ENCODE measurements around the gene PARP6.
A peak's percentile ranks its signal among the peaks of the same experiment; 100 is the strongest.

PARP6 gene

DNA sequence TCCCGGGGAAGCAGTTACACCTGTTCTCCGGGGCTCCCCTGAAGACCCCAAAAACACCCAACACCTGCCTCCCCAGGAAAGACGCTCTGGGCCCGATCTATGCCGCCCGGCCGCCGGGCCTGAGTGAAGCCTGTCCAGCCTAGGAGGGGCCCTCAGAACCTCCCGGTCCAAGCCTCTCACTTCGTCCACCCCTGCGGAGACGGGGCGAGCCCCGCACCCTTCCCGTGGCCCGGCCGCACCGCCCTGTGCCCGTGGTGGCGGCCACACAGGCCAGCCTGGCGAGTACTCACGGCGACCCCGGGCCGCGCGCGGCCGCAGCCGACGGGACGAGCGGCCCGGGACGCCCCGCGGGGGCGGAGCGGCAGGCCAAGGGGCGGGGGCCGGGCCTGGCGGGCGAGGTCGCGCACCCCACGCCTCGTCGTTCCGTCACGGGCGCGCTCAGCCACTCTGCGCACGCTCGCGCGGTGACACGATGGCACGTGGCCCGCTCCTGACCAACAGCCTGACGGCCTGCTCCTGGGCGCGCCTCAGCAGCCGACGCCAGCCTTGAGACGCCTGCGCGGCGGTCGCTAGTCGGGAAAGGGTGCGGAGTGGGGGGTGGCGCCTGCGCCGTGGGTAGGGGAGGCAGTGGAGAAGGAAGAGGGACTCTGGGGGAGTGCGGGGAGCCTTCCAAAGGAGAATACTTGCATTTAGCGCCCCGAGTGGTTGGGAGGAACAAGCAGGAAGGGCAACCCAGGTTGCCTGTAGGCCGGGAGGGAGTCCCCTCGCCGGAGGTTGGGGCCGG lies at the start of gene PARP6:
PARP6 (minus strand) TSS at position 342 of the 784 bp plus-strand sequence. CDS start 5,077 bp downstream, outside the sequence.
- Histone ChIP-seq H3K27ac (ENCODE audit: low read depth, low read length) (peak within 1 kb of the TSS; percentile 84), H3K9ac (ENCODE audit: low read length) (peak within 1 kb of the TSS; percentile 83), H3K27me3 (ENCODE audit: control insufficient read depth, insufficient read depth, low read length) (no peaks in the 10 kb centered on the region), H3K4me1 (ENCODE audit: control insufficient read depth, insufficient read depth, low read length) (peaks cover 10% of the 10 kb centered on the region), H3K4me3 (ENCODE audit: low read length) (peak within 1 kb of the TSS; percentile 89), H3K36me3 (ENCODE audit: control insufficient read depth, insufficient read depth, low read length) (no peaks in the 10 kb centered on the region)

DNA sequence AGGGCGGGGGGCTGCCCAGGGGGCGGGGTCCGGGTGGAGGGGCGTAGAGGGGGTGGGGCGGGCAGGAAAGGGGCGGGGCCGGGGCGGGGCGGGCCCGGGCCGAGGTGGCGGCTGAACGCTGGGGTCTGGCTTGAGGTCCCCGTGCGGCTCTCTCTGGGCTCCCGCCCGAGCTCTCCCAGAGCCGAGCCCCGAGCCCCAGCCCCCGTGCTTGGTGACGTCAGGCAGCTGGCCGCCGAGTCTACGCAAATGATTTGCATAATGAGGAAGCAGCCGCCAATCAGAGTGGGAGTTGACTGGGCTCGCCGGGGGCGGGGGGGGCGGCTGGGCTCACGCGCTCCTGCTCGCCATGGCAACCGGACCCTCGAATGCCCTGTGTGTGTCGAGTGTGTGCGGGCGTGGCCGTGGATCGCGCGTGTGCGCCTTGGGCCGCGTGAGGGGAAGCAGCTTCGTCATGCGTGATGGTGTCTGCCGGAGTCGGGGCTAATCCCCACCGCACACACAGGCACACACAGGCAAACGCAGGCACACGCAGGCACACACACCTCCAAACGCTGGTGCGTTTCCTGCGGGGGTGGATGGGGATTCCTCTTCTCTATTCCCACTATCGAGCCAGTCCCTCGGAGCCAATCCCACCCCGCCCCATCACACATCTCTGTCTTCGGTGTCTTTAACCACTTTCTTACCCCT lies 47.8 kb upstream of the PARP6 start, which contains the start of gene CELF6:
CELF6 (minus strand) TSS at position 173 of the 687 bp plus-strand sequence. CDS start 283 bp downstream, outside the sequence.
- Histone ChIP-seq H3K4me1 (ENCODE audit: control insufficient read depth, insufficient read depth, low read length) (no peaks in the 10 kb centered on the region), H3K27me3 (ENCODE audit: control insufficient read depth, insufficient read depth, low read length) (no peaks in the 10 kb centered on the region), H3K27ac (ENCODE audit: low read depth, low read length) (no peak within 1 kb of the TSS), H3K9ac (ENCODE audit: low read length) (no peak within 1 kb of the TSS), H3K4me3 (ENCODE audit: low read length) (peak within 1 kb of the TSS; percentile 57), H3K36me3 (ENCODE audit: control insufficient read depth, insufficient read depth, low read length) (no peaks in the 10 kb centered on the region)

DNA sequence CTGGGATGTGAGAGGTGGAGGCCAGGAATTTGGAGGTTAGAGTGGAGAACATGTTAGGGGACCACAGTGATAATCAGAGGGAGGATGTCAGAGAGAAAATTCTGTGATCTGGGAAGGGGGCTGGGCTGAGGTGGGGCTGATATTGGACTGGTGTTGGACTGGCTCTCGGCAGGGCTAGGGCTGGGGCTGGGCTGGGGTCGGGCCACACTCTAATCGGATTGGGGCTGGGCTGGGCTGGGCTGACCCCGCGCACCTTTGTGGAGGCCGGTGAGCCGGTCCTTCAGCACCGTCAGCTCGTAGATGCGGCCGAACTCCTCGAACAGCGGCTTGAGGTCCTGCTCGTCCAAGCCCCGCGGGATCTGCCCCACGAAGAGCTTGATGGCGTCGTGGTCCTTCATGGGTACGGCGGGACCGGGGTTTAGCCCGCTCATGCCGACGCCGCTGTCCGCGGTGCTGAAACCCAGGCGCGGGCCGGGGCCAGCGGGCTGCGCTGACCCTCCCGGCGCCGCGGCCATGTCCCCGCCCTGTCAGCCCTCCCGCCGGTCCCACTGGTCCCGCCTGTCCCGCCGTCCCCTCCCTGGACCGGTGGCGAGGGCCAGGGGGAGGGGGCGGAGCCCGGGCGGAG lies 47.1 kb upstream of the PARP6 start:
- H3K9ac ChIP-seq (ENCODE audit: low read length), result no peak overlapping the region
- no peaks in the 10 kb centered on the region for H3K36me3 ChIP-seq (ENCODE audit: control insufficient read depth, insufficient read depth, low read length)
- no peak overlapping the region for H3K4me3 ChIP-seq (ENCODE audit: low read length)
- H3K27me3 ChIP-seq (ENCODE audit: control insufficient read depth, insufficient read depth, low read length), result no peaks in the 10 kb centered on the region
- no peaks in the 10 kb centered on the region for H3K4me1 ChIP-seq (ENCODE audit: control insufficient read depth, insufficient read depth, low read length)
- no peak overlapping the region for H3K27ac ChIP-seq (ENCODE audit: low read depth, low read length)

DNA sequence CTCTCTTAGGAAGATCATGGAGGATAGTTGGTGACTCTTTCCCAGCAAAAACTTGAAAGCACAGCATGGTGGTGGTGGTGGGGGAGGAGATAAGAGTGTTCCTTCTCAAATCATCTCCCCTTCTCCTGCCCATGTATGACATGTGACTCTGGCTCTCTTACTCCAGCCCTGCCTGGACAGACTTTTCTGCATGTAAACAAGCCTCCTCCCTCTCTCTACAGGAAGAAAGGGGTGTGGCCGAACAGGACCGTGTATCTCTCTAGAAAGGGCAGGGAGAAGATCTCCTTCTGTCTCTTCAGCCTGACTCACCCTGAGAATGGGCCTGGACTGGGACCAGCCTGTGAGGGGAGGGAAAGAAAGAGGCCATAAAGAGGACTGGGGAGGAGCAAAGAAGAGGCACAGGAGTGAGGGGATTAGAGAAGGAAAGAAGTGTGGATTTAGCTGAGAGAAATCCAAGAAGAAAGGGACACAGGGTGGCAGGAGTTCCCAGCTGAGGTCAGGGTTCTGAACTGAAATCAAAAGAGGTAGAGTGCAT lies 46.1 kb upstream of the PARP6 start:
- Histone ChIP-seq H3K4me3 (ENCODE audit: low read length) (peak overlapping the region; percentile 5), H3K36me3 (ENCODE audit: control insufficient read depth, insufficient read depth, low read length) (no peaks in the 10 kb centered on the region), H3K27me3 (ENCODE audit: control insufficient read depth, insufficient read depth, low read length) (no peaks in the 10 kb centered on the region), H3K9ac (ENCODE audit: low read length) (no peak overlapping the region), H3K27ac (ENCODE audit: low read depth, low read length) (no peak overlapping the region), H3K4me1 (ENCODE audit: control insufficient read depth, insufficient read depth, low read length) (no peaks in the 10 kb centered on the region)

- no peaks in the 10 kb centered on the region for H3K27me3 ChIP-seq (ENCODE audit: control insufficient read depth, insufficient read depth, low read length)
- H3K4me1 ChIP-seq (ENCODE audit: control insufficient read depth, insufficient read depth, low read length), result no peaks in the 10 kb centered on the region
- H3K27ac ChIP-seq (ENCODE audit: low read depth, low read length), result no peak overlapping the region
- no peak overlapping the region for H3K9ac ChIP-seq (ENCODE audit: low read length)
- H3K4me3 ChIP-seq (ENCODE audit: low read length), result no peak overlapping the region
- H3K36me3 ChIP-seq (ENCODE audit: control insufficient read depth, insufficient read depth, low read length), result no peaks in the 10 kb centered on the region
Measured at GRCh38 chr15:72315706-72316370, 43.5 kb upstream of the PARP6 start.

DNA sequence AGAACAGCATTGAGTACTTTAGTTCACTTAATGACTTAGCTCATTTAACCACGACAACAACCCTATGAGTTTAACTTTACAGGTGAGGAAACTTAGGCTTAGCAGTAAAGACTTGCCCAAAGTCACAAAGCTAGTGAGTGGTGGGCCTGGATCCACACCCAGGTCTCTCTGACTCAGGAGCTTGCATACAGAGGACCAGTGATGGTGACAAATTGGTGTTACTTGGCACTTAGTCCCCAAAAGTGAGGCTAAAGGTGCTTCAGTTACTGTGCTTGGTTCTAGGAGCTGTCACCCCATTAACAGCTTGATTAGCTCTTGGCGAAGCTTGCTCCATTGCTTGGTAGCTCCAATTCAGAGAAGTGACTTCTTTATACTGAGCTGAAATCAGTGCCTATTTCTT lies 41.5 kb upstream of the PARP6 start:
- Histone ChIP-seq H3K27me3 (ENCODE audit: control insufficient read depth, insufficient read depth, low read length) (no peaks in the 10 kb centered on the region), H3K27ac (ENCODE audit: low read depth, low read length) (no peak overlapping the region), H3K4me1 (ENCODE audit: control insufficient read depth, insufficient read depth, low read length) (no peaks in the 10 kb centered on the region), H3K4me3 (ENCODE audit: low read length) (no peak overlapping the region), H3K9ac (ENCODE audit: low read length) (no peak overlapping the region), H3K36me3 (ENCODE audit: control insufficient read depth, insufficient read depth, low read length) (no peaks in the 10 kb centered on the region)

- H3K27ac ChIP-seq (ENCODE audit: low read depth, low read length), result no peak overlapping the region
- no peak overlapping the region for H3K9ac ChIP-seq (ENCODE audit: low read length)
- H3K36me3 ChIP-seq (ENCODE audit: control insufficient read depth, insufficient read depth, low read length), result no peaks in the 10 kb centered on the region
Measured at GRCh38 chr15:72313448-72313840, 41.1 kb upstream of the PARP6 start.

GRCh38 chr15:72312605-72313447 lies 40.5 kb upstream of the PARP6 start:
- H3K9ac ChIP-seq (ENCODE audit: low read length), result no peak overlapping the region
- H3K27ac ChIP-seq (ENCODE audit: low read depth, low read length), result no peak overlapping the region
- no peak overlapping the region for H3K4me3 ChIP-seq (ENCODE audit: low read length)
- no peaks in the 10 kb centered on the region for H3K36me3 ChIP-seq (ENCODE audit: control insufficient read depth, insufficient read depth, low read length)
- H3K4me1 ChIP-seq (ENCODE audit: control insufficient read depth, insufficient read depth, low read length), result no peaks in the 10 kb centered on the region
- no peaks in the 10 kb centered on the region for H3K27me3 ChIP-seq (ENCODE audit: control insufficient read depth, insufficient read depth, low read length)

More at GRCh38 chr15:72313448-72313840, 41.1 kb upstream of the PARP6 start:
- H3K27me3 ChIP-seq (ENCODE audit: control insufficient read depth, insufficient read depth, low read length), result no peaks in the 10 kb centered on the region
- H3K4me1 ChIP-seq (ENCODE audit: control insufficient read depth, insufficient read depth, low read length), result no peaks in the 10 kb centered on the region
- H3K4me3 ChIP-seq (ENCODE audit: low read length), result no peak overlapping the region

DNA sequence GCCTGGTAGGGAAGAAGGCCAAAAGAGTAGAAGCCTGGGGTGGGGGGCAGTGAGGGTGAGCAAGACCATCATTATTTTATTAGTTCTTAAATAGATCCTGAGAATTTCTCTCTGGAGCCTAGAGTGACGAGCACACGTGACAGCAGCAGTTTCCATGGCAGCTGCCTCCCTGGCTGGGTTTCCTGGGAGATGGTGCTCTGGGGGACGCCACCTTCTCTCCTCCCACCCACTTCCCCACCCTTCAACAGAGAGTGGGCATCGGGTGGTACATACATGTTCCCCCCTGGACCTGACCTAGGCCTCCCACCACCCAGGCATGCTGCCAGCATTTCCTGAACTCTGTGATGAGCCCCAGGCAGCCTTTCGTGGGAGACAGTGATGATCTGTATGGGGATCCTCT lies 34.7 kb upstream of the PARP6 start:
- Histone ChIP-seq H3K4me1 (ENCODE audit: control insufficient read depth, insufficient read depth, low read length) (no peaks in the 10 kb centered on the region), H3K4me3 (ENCODE audit: low read length) (no peak overlapping the region), H3K9ac (ENCODE audit: low read length) (no peak overlapping the region), H3K27ac (ENCODE audit: low read depth, low read length) (no peak overlapping the region), H3K27me3 (ENCODE audit: control insufficient read depth, insufficient read depth, low read length) (no peaks in the 10 kb centered on the region), H3K36me3 (ENCODE audit: control insufficient read depth, insufficient read depth, low read length) (no peaks in the 10 kb centered on the region)

DNA sequence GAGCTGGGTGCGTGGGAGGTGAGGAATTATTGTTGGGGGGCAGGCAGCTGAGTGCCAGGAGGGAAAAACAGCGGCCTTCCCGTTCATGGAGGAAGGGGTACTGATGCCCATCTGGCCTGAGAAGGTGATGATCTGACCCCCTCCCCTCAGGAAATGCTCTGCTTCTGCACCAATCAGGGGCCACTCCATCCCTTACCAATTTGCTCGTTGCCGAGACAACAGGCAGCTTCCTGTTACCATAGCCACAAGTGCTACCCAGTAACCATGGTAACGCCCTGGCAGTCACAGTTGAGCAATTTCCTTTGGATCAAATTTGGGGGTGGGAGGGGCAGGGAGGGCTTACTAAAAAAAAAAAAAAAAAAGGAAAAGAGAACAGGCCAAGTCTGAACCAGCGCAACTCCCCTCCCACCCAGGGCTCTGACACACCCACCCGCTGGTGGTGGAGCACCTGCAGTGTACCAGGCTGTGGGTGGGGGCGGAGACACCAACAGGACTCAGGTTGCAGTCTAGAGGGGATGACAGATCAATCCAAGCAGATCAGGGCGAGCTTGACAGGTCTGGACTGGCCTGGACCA lies 33.9 kb upstream of the PARP6 start:
- H3K4me1 ChIP-seq (ENCODE audit: control insufficient read depth, insufficient read depth, low read length), result no peaks in the 10 kb centered on the region
- no peak overlapping the region for H3K4me3 ChIP-seq (ENCODE audit: low read length)
- no peaks in the 10 kb centered on the region for H3K36me3 ChIP-seq (ENCODE audit: control insufficient read depth, insufficient read depth, low read length)
- no peak overlapping the region for H3K9ac ChIP-seq (ENCODE audit: low read length)
- H3K27me3 ChIP-seq (ENCODE audit: control insufficient read depth, insufficient read depth, low read length), result no peaks in the 10 kb centered on the region
- no peak overlapping the region for H3K27ac ChIP-seq (ENCODE audit: low read depth, low read length)

- Histone ChIP-seq H3K9ac (ENCODE audit: low read length) (no peak overlapping the region), H3K27ac (ENCODE audit: low read depth, low read length) (no peak overlapping the region), H3K36me3 (ENCODE audit: control insufficient read depth, insufficient read depth, low read length) (no peaks in the 10 kb centered on the region), H3K4me1 (ENCODE audit: control insufficient read depth, insufficient read depth, low read length) (no peaks in the 10 kb centered on the region), H3K4me3 (ENCODE audit: low read length) (no peak overlapping the region), H3K27me3 (ENCODE audit: control insufficient read depth, insufficient read depth, low read length) (no peaks in the 10 kb centered on the region)
Measured at GRCh38 chr15:72304596-72304995, 32.2 kb upstream of the PARP6 start.
